Measurements from ENCODE around the gene SFRP5. TPM values are rescaled to one million over a fixed set of nuclear protein-coding genes. Genes with fewer than 3 reads are reported as not detected.

Gene SFRP5
- total RNA-seq, 1 experiment from 2014 or later: not detected

GRCh38 chr10:97762056-97762455 is 9.7 kb downstream of the SFRP5 start (continued):
- no peak for TF ChIP-seq REST (IDR thresholded peaks at IDR 0.05; ENCODE audit: low read depth)

GRCh38 chr10:97761331-97761865 is 10.4 kb downstream of the SFRP5 start:
- Histone ChIP-seq H3K4me2 (ENCODE audit: low read length) (no peak overlapping the region), H4K20me1 (ENCODE audit: insufficient read depth) (no peaks in the 10 kb centered on the region), H3K4me1 (ENCODE audit: control insufficient read depth in 1 of 2, insufficient read depth in 2 of 2, low read length in 2 of 2) (peaks cover 2 to 4% of the 10 kb centered on the region in 2 experiments; a peak in 3 of 4 replicates), H3K27me3 (ENCODE audit: insufficient read depth, low read length) (no peaks in the 10 kb centered on the region), H3K9me2 (ENCODE audit: insufficient read depth) (no peaks in the 10 kb centered on the region), H2AFZ (ENCODE audit: low read depth, low read length, poor library complexity, severe bottlenecking) (no peak overlapping the region), H3K27ac (ENCODE audit: low read depth, low read length) (no peak overlapping the region), H3K36me3 (ENCODE audit: control insufficient read depth in 1 of 2, insufficient read depth in 2 of 2, low read length in 2 of 2) (peaks cover 13 to 20% of the 10 kb centered on the region in 2 experiments; a peak in 3 of 4 replicates), H3K9ac (ENCODE audit: low read length) (no peak overlapping the region), H3K9me3 (ENCODE audit: control insufficient read depth in 1 of 2, insufficient read depth in 1 of 2, low read depth in 1 of 2, low read length in 2 of 2) (no peaks in the 10 kb centered on the region), H3K4me3 (replicated peaks in 1 of 2; ENCODE audit: low read depth in 1 of 2, low read length in 2 of 2) (no peak overlapping the region), H3K79me2 (ENCODE audit: insufficient read depth, low read length) (no peaks in the 10 kb centered on the region)
- RAD21 ChIA-PET (ENCODE audit: low non-redundant PET in 1 of 2, low total read pairs in 2 of 2, uncharacterized antibody in 2 of 2, unreplicated experiment in 2 of 2): no interaction called here
- POLR2A ChIA-PET: no interaction called here
- BruUV-seq (replicated peaks): no TSS peak
- DNase-seq (ENCODE audit: low read depth, low spot score): no peak
- TF ChIP-seq ELF1 (IDR thresholded peaks at IDR 0.05; ENCODE audit: borderline replicate concordance, low read depth) (no peak), SIN3A (IDR thresholded peaks at IDR 0.05; ENCODE audit: low read depth) (no peak), ZBTB33 (IDR thresholded peaks at IDR 0.05; ENCODE audit: extremely low read depth, insufficient replicate concordance, low read length) (no peak), RAD21 (IDR thresholded peaks at IDR 0.05; ENCODE audit: low read depth) (no peak), MAX (IDR thresholded peaks at IDR 0.05) (no peak)
- CTCF ChIA-PET: interaction anchor here (2.1 to 2.3 kb wide), 2 partner anchors 107 to 280 kb away, joined by 7 to 11 read pairs; no protein-coding TSS in a partner anchor
- ATAC-seq: no peak
- intact Hi-C loops (cut with micrococcal nuclease): no loop called here

All from HCT116 (cell line).